DND-41 (cell line): Measurements from ENCODE around the gene FASN.

ENCODE experiments used
- CTCF ChIP-seq: IDR thresholded peaks from 2 replicates; pipeline ENCODE4 v1.5.1; 2012; ENCODE audit warnings: borderline replicate concordance, low read length, moderate library complexity, mild to moderate bottlenecking; ENCODE audit not compliant: poor library complexity, severe bottlenecking; ENCODE audit errors: extremely low read depth
- EZH2 ChIP-seq: IDR thresholded peaks from 3 replicates; pipeline ENCODE4 v1.6.1; 2012; ENCODE audit warnings: borderline replicate concordance, low read depth, mild to moderate bottlenecking, moderate library complexity, low read length, inconsistent platforms; ENCODE audit not compliant: severe bottlenecking

GRCh38 chr17:82080789-82081464 is 17.1 kb downstream of the FASN start:
- TF ChIP-seq CTCF (no peak), EZH2 (no peak)
